Right kidney (tissue), 9 donors: Measurements from ENCODE around the gene ZNF530.

Experiments
- DNase-seq: peaks from one replicate; pipeline ENCODE4 v3.0.0-alpha.2; 2016
- long read RNA-seq, 8 donors: transcript quantifications; one replicate each; lab custom pipeline, GENCODE V29; 2026

The ZNF530 gene
- long read RNA-seq, donor 1, full-length matches to known transcripts: 1 of 1 reads
- long read RNA-seq, donor 1, partial matches to known transcripts: 0 of 1 reads
- long read RNA-seq, donor 1, other reads (novel, unspliced or antisense): 0 of 1 reads
- long read RNA-seq, donor 2, full-length matches to known transcripts: 2 of 2 reads
- long read RNA-seq, donor 2, partial matches to known transcripts: 0 of 2 reads
- long read RNA-seq, donor 2, other reads (novel, unspliced or antisense): 0 of 2 reads
- long read RNA-seq, donor 3, partial matches to known transcripts: 0 of 1 reads
- long read RNA-seq, donor 3, other reads (novel, unspliced or antisense): 0 of 1 reads
- long read RNA-seq, donor 4, full-length matches to known transcripts: 5 of 5 reads
- long read RNA-seq, donor 4, partial matches to known transcripts: 0 of 5 reads
- long read RNA-seq, donor 4, other reads (novel, unspliced or antisense): 0 of 5 reads
- long read RNA-seq, donor 5, full-length matches to known transcripts: 3 of 3 reads
- long read RNA-seq, donor 5, partial matches to known transcripts: 0 of 3 reads
- long read RNA-seq, donor 5, other reads (novel, unspliced or antisense): 0 of 3 reads
- long read RNA-seq, donor 6, partial matches to known transcripts: 0 of 5 reads
- long read RNA-seq, donor 6, other reads (novel, unspliced or antisense): 5 of 5 reads
- long read RNA-seq, donor 7, full-length matches to known transcripts: 6 of 6 reads
- long read RNA-seq, donor 7, partial matches to known transcripts: 0 of 6 reads
- long read RNA-seq, donor 7, other reads (novel, unspliced or antisense): 0 of 6 reads
- long read RNA-seq, donor 8, full-length matches to known transcripts: 5 of 5 reads
- long read RNA-seq, donor 8, partial matches to known transcripts: 0 of 5 reads
- long read RNA-seq, donor 8, other reads (novel, unspliced or antisense): 0 of 5 reads

DNA sequence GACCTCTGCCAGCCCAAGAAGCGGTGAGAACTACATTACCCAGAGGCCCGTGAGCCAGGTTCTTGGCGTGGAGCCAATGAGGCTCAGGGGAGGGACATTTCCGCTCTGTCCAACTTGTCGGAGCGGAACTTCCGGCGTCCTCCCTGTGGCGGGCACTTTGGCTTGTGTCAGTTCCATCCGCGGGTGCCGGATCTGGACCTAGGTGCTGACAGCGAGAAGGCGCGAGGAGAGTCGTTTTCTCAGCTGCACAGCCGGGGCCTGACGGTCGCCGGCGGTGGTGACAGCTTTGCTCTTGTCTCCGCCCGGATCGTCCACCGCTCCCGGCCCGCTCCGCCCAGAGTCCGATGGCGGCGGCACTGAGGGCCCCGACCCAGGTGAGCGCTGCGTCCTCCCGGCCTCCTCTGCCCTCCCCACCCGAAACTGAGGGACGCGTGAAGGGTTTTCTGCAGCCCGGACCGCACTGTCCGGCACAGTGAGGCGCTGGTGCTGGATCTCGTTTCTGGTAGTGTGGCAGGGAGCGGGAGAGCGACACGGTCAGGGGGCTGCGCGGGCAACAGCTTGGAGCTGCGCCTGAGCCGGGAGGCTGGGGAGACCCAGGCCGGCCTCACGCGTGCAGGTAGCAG lies at the start of gene ZNF530:
Gene ZNF530, plus strand, starts transcription at position 125 of the 623 bp plus-strand sequence. CDS start 4,461 bp downstream, outside the sequence.
- peak; percentile 78 for DNase-seq

DNA sequence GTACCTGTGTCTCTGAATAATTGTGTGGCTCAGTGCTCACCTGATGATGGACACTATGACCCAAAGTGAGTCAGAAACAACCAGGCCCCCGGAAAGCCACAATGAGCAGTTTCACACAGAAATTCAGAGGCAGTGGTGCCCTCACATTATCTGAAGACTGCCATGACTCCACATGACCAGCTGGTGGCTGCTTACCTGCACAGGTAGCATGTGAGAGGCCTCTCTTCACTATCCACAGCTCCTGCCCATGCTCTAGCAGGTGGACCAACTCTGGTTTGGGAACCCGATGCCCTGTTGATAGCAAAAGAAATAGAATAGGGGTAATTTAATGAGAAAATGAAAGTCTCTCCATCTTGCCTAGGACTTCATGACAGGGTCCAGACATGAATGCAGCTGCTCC lies 47.3 kb upstream of the ZNF530 start:
- DNase-seq: no peak

GRCh38 chr19:57557659-57558058 lies 42.0 kb upstream of the ZNF530 start:
- DNase-seq: no peak

DNA sequence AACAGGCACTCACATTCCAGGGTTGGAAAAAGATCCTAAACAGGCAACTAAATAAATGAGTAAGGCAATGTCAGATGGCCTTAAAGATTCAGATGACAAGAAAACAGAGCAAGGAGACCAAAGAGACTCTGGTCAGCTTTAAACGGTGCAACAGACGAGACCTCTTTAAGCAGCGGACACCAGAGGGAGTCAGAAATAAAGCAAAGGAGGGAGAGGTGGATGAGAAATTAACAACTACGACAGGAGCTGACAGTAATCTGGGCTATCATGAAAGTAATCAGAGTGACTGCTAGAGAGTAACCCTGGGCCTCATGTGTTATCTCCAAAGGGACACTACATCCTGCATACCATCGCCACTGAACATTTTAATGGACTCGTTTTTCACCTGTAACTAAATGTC lies 41.2 kb upstream of the ZNF530 start:
- no peak for DNase-seq

- no peak for DNase-seq
Observed at GRCh38 chr19:57559008-57559403, 40.7 kb upstream of the ZNF530 start.

- DNase-seq: peak; percentile 85
Observed at GRCh38 chr19:57559404-57560025, 40.2 kb upstream of the ZNF530 start, which contains the start of gene ZNF550. Gene ZNF550 (minus strand): TSS chr19:57559863. CDS start chr19:57559682, 181 bp downstream.

DNA sequence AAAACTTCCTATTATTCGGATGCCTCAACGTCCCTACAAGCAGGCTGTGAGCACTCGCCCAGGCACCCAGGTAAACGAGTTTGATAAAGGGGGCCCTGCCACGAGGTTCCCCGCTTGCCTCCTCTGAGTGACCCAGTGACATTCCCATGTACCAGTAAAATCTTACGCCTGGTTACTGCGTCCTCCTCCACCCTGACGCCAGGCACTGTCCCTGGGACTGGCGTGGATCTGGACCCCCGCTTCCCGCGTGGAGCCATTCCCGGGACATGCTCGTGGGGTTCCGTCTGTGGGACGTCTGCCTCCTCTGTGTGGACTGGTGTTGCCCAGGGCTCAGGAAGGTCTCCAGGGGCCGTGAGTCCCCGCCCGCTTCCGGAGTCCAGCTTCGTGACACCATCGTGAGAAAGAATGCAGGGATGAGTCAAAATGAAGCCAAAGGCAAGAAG lies 39.6 kb upstream of the ZNF530 start:
- no peak for DNase-seq

DNA sequence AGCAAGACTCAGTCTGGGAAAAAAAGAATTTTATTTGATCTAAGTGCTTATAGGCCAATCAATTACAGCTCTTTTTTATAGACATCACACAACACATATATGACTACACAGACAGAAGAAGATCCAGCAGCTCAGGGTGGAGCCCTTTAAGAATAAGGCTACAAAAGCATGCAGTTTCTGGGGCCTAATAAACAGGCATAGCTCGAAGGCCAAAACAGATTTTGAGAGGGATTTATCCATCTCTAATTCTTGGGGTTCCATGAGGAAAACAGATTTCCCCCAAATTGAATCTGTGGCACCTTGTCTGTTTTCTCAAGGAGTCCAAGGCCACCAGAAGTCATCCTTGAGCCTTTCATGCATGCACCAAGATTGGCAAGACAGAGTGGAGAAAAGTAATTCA lies 36.1 kb upstream of the ZNF530 start:
- no peak for DNase-seq

DNA sequence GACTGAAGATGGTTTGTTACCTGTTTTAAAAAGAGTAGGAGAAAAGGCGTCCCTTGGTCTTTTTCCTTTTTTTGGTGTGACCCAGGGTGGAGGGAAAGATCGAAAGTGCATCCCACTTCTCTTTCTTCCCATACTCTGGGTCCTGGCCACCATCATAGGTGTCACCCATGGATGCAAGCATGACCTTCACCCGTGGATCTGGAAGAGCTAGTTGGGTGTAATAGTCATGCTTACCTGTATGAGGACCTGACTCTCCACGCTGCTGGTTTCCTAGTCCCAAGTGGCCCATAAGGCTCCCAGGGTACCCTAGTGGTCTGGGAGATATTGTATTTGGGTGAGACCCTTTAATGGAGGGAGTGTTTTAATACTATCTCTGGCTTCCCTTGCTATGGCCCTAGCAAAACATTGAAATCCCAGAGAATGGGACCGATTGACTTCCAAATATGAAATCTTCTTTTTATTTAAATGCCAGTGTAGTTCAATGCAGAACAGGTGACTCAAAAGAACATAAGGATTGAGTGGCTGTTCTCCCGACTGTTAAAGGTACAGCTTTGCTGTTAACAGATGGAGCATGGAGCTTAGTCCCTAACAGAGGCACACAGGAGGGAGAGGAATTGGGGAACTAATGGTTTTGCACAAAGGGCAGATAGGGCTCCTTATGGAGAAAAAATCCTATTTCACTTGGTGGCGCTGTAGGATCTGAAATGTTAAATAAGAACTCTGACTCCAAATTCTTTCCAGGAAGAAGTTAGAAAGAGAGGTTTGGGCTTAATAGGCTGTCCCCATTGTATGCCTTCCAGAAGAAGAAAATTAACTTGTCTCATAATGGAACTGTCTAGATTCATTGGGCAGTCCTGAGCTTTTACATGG lies 33.1 kb upstream of the ZNF530 start:
- DNase-seq: no peak

DNA sequence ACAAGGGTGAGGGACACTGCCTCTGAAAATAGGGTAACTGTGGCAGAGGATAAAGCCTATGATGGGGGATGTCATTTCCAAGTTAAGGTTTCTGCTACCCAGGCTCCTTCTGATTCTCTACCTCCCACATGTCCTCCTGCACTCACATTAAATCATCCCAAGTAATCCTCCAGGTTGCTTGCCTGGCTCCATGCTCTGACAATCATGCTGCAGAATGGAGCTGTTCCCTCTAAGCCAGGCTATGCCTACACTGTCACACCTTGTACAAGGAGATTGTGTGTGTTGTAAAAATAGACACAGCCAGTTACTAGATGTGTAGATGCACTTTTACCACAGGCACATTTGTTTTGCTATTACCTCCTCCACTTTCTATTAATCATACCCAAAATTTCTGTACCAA lies 29.0 kb upstream of the ZNF530 start:
- no peak for DNase-seq

- no peak for DNase-seq
Observed at GRCh38 chr19:57572415-57572947, 27.2 kb upstream of the ZNF530 start.

- no peak for DNase-seq
Observed at GRCh38 chr19:57576661-57577060, 23.0 kb upstream of the ZNF530 start.

DNA sequence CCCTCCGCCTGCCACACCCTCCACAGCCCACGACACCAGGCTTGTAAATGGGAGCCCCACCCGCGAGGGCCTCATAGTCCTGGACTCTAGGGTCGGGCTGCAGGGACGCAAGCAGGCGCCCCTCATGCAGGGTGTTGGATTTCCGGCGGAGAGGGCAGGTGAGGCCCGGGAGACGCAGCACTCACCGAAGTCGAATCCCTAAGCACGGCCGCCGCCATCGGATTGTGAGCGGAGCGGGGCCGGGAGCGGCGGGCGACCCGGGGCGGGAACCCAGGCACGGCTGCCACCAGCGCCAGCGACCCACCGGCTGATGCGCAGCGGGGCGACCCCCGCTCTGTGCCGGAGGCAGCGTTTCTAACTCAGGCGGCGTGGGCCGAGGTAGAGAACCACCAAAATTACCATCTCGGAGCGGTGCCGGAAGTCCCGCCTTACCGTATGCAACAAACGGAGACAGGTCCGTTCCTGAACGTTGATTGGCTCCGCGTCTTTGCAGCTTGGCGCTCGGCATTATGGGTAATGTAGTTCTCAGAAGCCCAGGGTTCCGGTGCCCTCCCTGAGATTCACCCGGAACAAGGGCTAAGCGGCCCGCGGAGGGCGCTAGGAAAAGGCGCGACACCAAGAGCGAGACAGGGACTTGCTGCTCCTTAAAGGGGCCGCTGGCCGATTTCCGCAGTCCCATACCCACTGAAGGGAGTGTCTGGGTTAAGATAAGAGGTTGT lies 21.0 kb upstream of the ZNF530 start, which contains the start of gene ZNF416:
Gene ZNF416, minus strand, starts transcription at position 425 of the 719 bp plus-strand sequence. Its CDS starts 207 bp downstream, at position 218.
- peak; percentile 88 for DNase-seq

DNA sequence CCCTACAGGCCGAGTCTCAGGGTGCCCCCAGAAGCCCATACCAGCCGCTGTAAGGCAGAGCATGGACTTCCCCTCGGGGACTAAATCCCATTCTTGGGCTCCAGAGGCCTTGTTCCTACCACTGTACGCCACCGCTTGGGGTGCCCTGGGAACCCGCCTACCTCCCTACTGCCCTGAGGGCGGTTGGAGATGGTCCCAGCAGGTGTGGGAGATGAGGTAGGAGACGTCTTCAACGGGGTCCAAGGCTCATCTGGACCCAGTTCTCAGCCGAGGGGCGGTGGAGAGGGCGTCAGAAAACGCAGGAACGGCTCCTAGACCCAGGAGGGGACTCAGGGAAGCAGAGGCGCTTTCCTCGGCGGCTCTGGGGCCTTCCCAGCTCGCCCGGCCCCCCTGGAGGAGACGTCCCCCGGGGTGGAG lies 16.6 kb upstream of the ZNF530 start:
- no peak for DNase-seq

- DNase-seq: peak; percentile 92
Observed at GRCh38 chr19:57583521-57584416, 15.9 kb upstream of the ZNF530 start, which contains the start of gene ZIK1. Gene ZIK1 (plus strand): TSS chr19:57584145. CDS start chr19:57584357, 212 bp downstream.

GRCh38 chr19:57587529-57587928 lies 12.2 kb upstream of the ZNF530 start:
- no peak for DNase-seq

DNA sequence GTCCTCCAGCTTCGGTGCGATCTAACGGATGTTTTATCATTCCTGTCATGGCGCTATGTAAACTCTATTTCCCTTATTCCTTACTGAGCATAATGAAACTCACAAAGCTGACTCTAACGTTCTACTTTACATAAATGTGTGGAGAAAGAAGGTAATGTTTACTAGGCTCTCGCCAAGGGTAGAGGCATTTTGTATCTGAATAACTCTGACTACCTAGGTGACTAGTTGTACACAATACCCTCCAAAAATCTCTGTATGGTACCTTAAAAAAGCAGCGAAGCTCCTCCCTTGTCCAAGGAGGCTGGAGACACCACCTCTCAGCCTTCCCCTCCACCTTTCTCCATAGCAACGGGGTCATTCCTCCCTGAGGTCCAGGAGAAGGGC lies 316 bp upstream of the ZNF530 start:
- DNase-seq: no peak

GRCh38 chr19:57606931-57607330 lies 7.2 kb downstream of the ZNF530 start:
- DNase-seq: no peak

GRCh38 chr19:57611113-57611512 lies 11.4 kb downstream of the ZNF530 start:
- no peak for DNase-seq
